ENCODE measurements around the gene CSMD2. TPM values are rescaled to one million over a fixed set of nuclear protein-coding genes. Genes with fewer than 3 reads are reported as not detected.
A peak's percentile ranks its signal among the peaks of the same experiment; 100 is the strongest.

Gene CSMD2
- total RNA-seq, 2 donors from 2014 or later = 0.15 to 0.28 TPM

- intact Hi-C loops (cut with DNase I, micrococcal nuclease) = no loop called here
- no peak for DNase-seq
- no peak for ATAC-seq
These were observed 315.8 kb downstream of the CSMD2 start for GRCh38 chr1:33849211-33849610.

GRCh38 chr1:33848205-33848937, 316.7 kb downstream of the CSMD2 start:
- DNase-seq = no peak
- no peak for ATAC-seq
- intact Hi-C loops (cut with DNase I, micrococcal nuclease) = no loop called here

GRCh38 chr1:33846861-33847260, 318.2 kb downstream of the CSMD2 start:
- ATAC-seq (no peak), DNase-seq (no peak)
- intact Hi-C loops (cut with DNase I, micrococcal nuclease) = no loop called here

GRCh38 chr1:33844166-33844565, 320.9 kb downstream of the CSMD2 start:
- intact Hi-C loops (cut with DNase I, micrococcal nuclease) = no loop called here
- no peak for DNase-seq
- no peak for ATAC-seq

GRCh38 chr1:33842348-33842747, 322.7 kb downstream of the CSMD2 start:
- intact Hi-C loops (cut with DNase I, micrococcal nuclease) = no loop called here
- DNase-seq = no peak
- no peak for ATAC-seq

- intact Hi-C loops (cut with DNase I, micrococcal nuclease) = no loop called here
These were observed 323.5 kb downstream of the CSMD2 start for GRCh38 chr1:33841494-33841893.

GRCh38 chr1:33837635-33838034, 327.4 kb downstream of the CSMD2 start:
- no peak for ATAC-seq
- DNase-seq = no peak
- intact Hi-C loops (cut with DNase I, micrococcal nuclease) = no loop called here

More at GRCh38 chr1:33841494-33841893, 323.5 kb downstream of the CSMD2 start:
- DNase-seq = no peak
- ATAC-seq = no peak

GRCh38 chr1:33836911-33837310, 328.1 kb downstream of the CSMD2 start:
- DNase-seq = no peak
- no peak for ATAC-seq
- intact Hi-C loops (cut with DNase I, micrococcal nuclease) = no loop called here

- ATAC-seq (no peak), DNase-seq (no peak)
- intact Hi-C loops (cut with DNase I, micrococcal nuclease) = no loop called here
These were observed 336.4 kb downstream of the CSMD2 start for GRCh38 chr1:33828654-33829053.

GRCh38 chr1:33828059-33828458, 337.0 kb downstream of the CSMD2 start:
- no peak for ATAC-seq
- intact Hi-C loops (cut with DNase I, micrococcal nuclease) = no loop called here
- no peak for DNase-seq

GRCh38 chr1:33826711-33827110, 338.3 kb downstream of the CSMD2 start:
- DNase-seq (no peak), ATAC-seq (no peak)
- intact Hi-C loops (cut with DNase I, micrococcal nuclease) = no loop called here

- ATAC-seq = no peak
- intact Hi-C loops (cut with DNase I, micrococcal nuclease) = no loop called here
- no peak for DNase-seq
These were observed 338.7 kb downstream of the CSMD2 start for GRCh38 chr1:33826311-33826710.

GRCh38 chr1:33825506-33825905, 339.5 kb downstream of the CSMD2 start:
- intact Hi-C loops (cut with DNase I, micrococcal nuclease) = no loop called here
- ATAC-seq (no peak), DNase-seq (no peak)

GRCh38 chr1:33824971-33825370, 340.1 kb downstream of the CSMD2 start:
- intact Hi-C loops (cut with DNase I, micrococcal nuclease) = no loop called here

GRCh38 chr1:33824321-33824720, 340.7 kb downstream of the CSMD2 start:
- no peak for ATAC-seq
- intact Hi-C loops (cut with DNase I, micrococcal nuclease) = no loop called here
- DNase-seq = no peak

More at GRCh38 chr1:33824971-33825370, 340.1 kb downstream of the CSMD2 start:
- DNase-seq (no peak), ATAC-seq (no peak)

GRCh38 chr1:33823830-33824229, 341.2 kb downstream of the CSMD2 start:
- intact Hi-C loops (cut with DNase I, micrococcal nuclease) = no loop called here
- no peak for ATAC-seq
- no peak for DNase-seq

GRCh38 chr1:33823401-33823800, 341.6 kb downstream of the CSMD2 start:
- intact Hi-C loops (cut with DNase I, micrococcal nuclease) = no loop called here
- ATAC-seq = no peak
- no peak for DNase-seq

GRCh38 chr1:33822396-33822795, 342.6 kb downstream of the CSMD2 start:
- intact Hi-C loops (cut with DNase I, micrococcal nuclease) = no loop called here
- DNase-seq (no peak), ATAC-seq (no peak)

GRCh38 chr1:33821291-33821690, 343.7 kb downstream of the CSMD2 start:
- intact Hi-C loops (cut with DNase I, micrococcal nuclease) = no loop called here
- DNase-seq (no peak), ATAC-seq (no peak)

- ATAC-seq (no peak), DNase-seq (no peak)
- intact Hi-C loops (cut with DNase I, micrococcal nuclease) = no loop called here
These were observed 344.2 kb downstream of the CSMD2 start for GRCh38 chr1:33820804-33821203.

- DNase-seq = no peak
- peak; percentile 33 for ATAC-seq
- intact Hi-C loops (cut with DNase I, micrococcal nuclease) = no loop called here
These were observed 345.1 kb downstream of the CSMD2 start for GRCh38 chr1:33819913-33820311.

Data from left colon (tissue), 2 donors.